ENCODE results near the gene OR4D2. TPM values are rescaled to one million over a fixed set of nuclear protein-coding genes. Genes with fewer than 3 reads are reported as not detected.

OR4D2 gene
- total RNA-seq, 1 donor from 2014 or later = not detected

GRCh38 chr17:58195518-58196123, 28.8 kb downstream of the OR4D2 start:
- intact Hi-C loops (cut with DNase I) = no loop called here
- Histone ChIP-seq H3K9me3 (no peaks in the 10 kb centered on the region), H3K36me3 (no peaks in the 10 kb centered on the region), H3K27me3 (no peaks in the 10 kb centered on the region), H3K4me1 (no peaks in the 10 kb centered on the region), H3K27ac (no peak overlapping the region), H3K4me3 (no peak overlapping the region)
- DNase-seq (ENCODE audit: extremely low spot score in 2 of 2) = no peak
- no peak for TF ChIP-seq CTCF (IDR thresholded peaks at IDR 0.05)
- no peak for TF ChIP-seq POLR2A (IDR thresholded peaks at IDR 0.05)
- no peak for TF ChIP-seq POLR2AphosphoS5 (IDR thresholded peaks at IDR 0.05; ENCODE audit: insufficient read depth in 1 of 2, low read depth in 1 of 2)

GRCh38 chr17:58196610-58197009, 29.8 kb downstream of the OR4D2 start:
- no peak for DNase-seq (ENCODE audit: extremely low spot score in 2 of 2)
- Histone ChIP-seq H3K27me3 (no peaks in the 10 kb centered on the region), H3K27ac (no peak overlapping the region), H3K36me3 (no peaks in the 10 kb centered on the region), H3K9me3 (no peaks in the 10 kb centered on the region), H3K4me1 (no peaks in the 10 kb centered on the region), H3K4me3 (no peak overlapping the region)
- TF ChIP-seq POLR2AphosphoS5 (IDR thresholded peaks at IDR 0.05; ENCODE audit: insufficient read depth in 1 of 2, low read depth in 1 of 2) = no peak
- TF ChIP-seq CTCF (IDR thresholded peaks at IDR 0.05) = no peak
- TF ChIP-seq POLR2A (IDR thresholded peaks at IDR 0.05) = no peak
- intact Hi-C loops (cut with DNase I) = no loop called here

GRCh38 chr17:58200024-58200633, 33.3 kb downstream of the OR4D2 start:
- peaks cover 0 to 2% of the 10 kb centered on the region in 2 donors for H3K36me3 ChIP-seq
- no peak overlapping the region for H3K27ac ChIP-seq
- H3K4me3 ChIP-seq = no peak overlapping the region
- no peaks in the 10 kb centered on the region for H3K27me3 ChIP-seq
- intact Hi-C loops (cut with DNase I) = no loop called here
- DNase-seq (ENCODE audit: extremely low spot score in 2 of 2) = no peak
- no peaks in the 10 kb centered on the region for H3K4me1 ChIP-seq
- TF ChIP-seq POLR2A (IDR thresholded peaks at IDR 0.05) = no peak
- no peak for TF ChIP-seq POLR2AphosphoS5 (IDR thresholded peaks at IDR 0.05; ENCODE audit: insufficient read depth in 1 of 2, low read depth in 1 of 2)
- TF ChIP-seq CTCF (IDR thresholded peaks at IDR 0.05) = no peak
- H3K9me3 ChIP-seq = no peaks in the 10 kb centered on the region

GRCh38 chr17:58202859-58203258, 36.1 kb downstream of the OR4D2 start:
- Histone ChIP-seq H3K27me3 (no peaks in the 10 kb centered on the region), H3K27ac (no peak overlapping the region), H3K36me3 (peaks cover 0 to 23% of the 10 kb centered on the region in 2 donors), H3K4me1 (no peaks in the 10 kb centered on the region), H3K9me3 (no peaks in the 10 kb centered on the region), H3K4me3 (no peak overlapping the region)
- no peak for DNase-seq (ENCODE audit: extremely low spot score in 2 of 2)
- intact Hi-C loops (cut with DNase I) = no loop called here
- TF ChIP-seq POLR2A (IDR thresholded peaks at IDR 0.05) (no peak), POLR2AphosphoS5 (IDR thresholded peaks at IDR 0.05; ENCODE audit: insufficient read depth in 1 of 2, low read depth in 1 of 2) (no peak), CTCF (IDR thresholded peaks at IDR 0.05) (no peak)

- DNase-seq (ENCODE audit: extremely low spot score in 2 of 2) = no peak
- TF ChIP-seq CTCF (IDR thresholded peaks at IDR 0.05) (no peak), POLR2AphosphoS5 (IDR thresholded peaks at IDR 0.05; ENCODE audit: insufficient read depth in 1 of 2, low read depth in 1 of 2) (no peak), POLR2A (IDR thresholded peaks at IDR 0.05) (no peak)
- peaks cover 0 to 30% of the 10 kb centered on the region in 2 donors for H3K36me3 ChIP-seq
- no peaks in the 10 kb centered on the region for H3K9me3 ChIP-seq
- intact Hi-C loops (cut with DNase I) = no loop called here
- no peaks in the 10 kb centered on the region for H3K4me1 ChIP-seq
- H3K27me3 ChIP-seq = no peaks in the 10 kb centered on the region
- no peak overlapping the region for H3K27ac ChIP-seq
- H3K4me3 ChIP-seq = no peak overlapping the region
These were observed 38.0 kb downstream of the OR4D2 start for GRCh38 chr17:58204796-58205195.

All from vagina (tissue), 2 donors.